Omental fat pad (tissue), 4 donors: ENCODE results near the gene EVX1. TPM values are rescaled to one million over a fixed set of nuclear protein-coding genes. Genes with fewer than 3 reads are reported as not detected.

Experiments
- ATAC-seq: fragments of 150-250 bp; one replicate; pipeline ENCODE4 v1.9.1; 2016; ENCODE audit warnings: mild to moderate bottlenecking, moderate library complexity; ENCODE audit not compliant: low FRiP score
- DNase-seq: peaks from one replicate; pipeline ENCODE4 v3.0.0-alpha.2; 2019; ENCODE audit warnings: low spot score
- total RNA-seq, 4 donors: library from RNA; depleted of rRNA; stranded (reverse); fragments of >200 nt; gene quantifications; one replicate each; pipeline ENCODE4 v1.1.0, GENCODE V29; 2016
- TF ChIP-seq, protein P1 (sequence below), 3 donors: fragments of 450-650 bp; IDR thresholded peaks; one replicate each; pipeline ENCODE4 v1.5.1; 2016 to 2017; ENCODE audit warnings: antibody characterized with exemption in 3 of 3, mild to moderate bottlenecking in 3 of 3, moderate library complexity in 2 of 3

EVX1 gene
- total RNA-seq, 4 donors from 2014 or later = not detected

DNA sequence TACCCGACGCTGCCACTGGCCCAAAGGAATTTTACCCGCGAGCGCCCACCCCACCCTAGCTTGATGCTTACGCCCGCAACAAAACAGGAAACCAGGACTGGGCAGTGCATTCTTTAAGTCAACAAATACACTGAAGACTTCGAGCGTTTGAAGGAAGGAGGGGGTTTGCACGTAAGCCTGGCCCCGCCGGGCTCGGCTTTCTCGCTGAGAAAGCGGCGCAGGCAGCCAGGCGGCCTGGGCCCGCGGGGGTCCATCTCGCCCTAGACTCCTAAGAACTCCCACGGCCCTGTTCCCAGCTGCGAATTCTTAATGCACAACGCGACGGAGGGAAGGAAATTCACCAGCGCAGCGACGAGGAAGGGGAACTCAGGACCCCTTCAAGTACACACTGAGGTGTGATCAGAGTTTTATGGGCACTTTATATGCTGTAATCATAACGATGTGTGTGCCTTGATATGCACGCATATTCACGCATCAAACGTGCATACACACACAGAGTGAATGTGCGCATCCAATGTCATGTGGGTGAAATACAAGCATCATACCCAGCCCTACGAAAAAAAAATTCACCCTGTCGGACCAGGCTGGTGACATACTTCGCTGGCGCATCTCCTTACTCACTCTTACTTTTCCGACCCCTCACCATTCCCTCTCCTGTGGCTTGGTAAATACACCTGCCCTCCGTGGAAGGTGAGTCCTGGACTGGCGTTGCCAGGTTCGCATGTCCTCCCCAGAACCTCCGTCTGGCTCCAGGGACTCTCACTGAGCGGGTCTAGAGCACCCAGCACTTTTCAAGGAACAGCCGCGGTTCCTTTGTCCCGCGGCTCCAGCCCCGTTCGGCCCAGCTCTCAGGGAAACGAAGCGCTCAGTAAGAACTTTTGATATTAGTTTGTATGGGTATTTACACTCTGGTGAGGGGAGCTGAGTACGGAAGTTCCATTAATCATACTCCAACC, 37.0 kb upstream of the EVX1 start:
- no peak for ATAC-seq
- DNase-seq = no peak
- TF ChIP-seq, protein P1, sequence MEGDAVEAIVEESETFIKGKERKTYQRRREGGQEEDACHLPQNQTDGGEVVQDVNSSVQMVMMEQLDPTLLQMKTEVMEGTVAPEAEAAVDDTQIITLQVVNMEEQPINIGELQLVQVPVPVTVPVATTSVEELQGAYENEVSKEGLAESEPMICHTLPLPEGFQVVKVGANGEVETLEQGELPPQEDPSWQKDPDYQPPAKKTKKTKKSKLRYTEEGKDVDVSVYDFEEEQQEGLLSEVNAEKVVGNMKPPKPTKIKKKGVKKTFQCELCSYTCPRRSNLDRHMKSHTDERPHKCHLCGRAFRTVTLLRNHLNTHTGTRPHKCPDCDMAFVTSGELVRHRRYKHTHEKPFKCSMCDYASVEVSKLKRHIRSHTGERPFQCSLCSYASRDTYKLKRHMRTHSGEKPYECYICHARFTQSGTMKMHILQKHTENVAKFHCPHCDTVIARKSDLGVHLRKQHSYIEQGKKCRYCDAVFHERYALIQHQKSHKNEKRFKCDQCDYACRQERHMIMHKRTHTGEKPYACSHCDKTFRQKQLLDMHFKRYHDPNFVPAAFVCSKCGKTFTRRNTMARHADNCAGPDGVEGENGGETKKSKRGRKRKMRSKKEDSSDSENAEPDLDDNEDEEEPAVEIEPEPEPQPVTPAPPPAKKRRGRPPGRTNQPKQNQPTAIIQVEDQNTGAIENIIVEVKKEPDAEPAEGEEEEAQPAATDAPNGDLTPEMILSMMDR (IDR thresholded peaks at IDR 0.05) = no peak

DNA sequence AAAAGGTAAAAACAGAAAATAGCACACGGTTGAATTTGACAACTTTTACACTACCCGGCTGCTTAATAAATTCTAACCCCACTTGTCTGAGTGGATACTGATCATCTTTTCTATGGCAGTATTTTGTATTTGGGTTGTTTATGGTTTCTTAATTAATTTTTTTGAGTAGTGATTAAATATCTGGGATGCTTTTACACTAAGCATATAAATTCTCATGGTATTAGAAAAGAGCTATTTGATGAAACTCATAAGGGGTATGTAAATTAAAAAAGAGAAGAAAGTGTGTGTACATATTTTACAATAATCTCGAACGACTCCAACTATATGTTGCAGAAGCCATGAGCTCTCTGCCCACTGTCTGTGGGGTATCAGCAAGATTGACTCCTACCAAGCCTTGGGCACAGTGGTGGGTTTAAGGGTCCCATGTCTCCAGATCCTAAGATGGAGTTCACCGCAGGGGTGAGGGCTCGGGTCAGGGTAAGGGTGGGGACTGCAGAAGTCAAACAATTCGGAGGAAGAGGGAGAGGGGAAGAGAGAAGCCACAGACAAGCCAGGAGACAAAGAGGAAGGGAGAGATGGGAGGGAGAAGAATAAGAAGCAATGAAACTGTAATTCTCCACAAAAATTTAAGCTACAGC, 35.1 kb upstream of the EVX1 start:
- TF ChIP-seq, protein P1 (IDR thresholded peaks at IDR 0.05) = no peak
- no peak for DNase-seq
- no peak for ATAC-seq

DNA sequence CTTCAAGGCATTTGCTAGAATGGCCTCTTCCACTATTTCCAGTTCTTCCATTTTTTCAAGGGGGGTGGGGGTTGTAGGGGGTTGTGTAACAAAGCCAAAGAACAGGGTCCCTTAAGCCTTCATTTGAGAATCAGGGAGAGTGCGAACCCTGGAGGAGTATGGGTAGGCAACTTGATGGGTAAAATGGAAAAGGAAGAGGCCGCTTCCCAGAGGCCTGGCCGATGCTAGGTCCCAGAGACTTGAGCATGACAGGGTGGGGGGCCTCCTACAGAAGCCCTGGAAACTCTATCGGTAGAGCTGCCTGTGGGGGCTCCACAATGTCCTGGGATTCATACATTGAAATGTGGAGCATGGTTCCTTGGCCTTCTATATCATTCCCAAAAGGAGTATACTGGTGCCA, 33.6 kb upstream of the EVX1 start:
- no peak for DNase-seq
- ATAC-seq = no peak
- TF ChIP-seq, protein P1 (IDR thresholded peaks at IDR 0.05) = no peak

DNA sequence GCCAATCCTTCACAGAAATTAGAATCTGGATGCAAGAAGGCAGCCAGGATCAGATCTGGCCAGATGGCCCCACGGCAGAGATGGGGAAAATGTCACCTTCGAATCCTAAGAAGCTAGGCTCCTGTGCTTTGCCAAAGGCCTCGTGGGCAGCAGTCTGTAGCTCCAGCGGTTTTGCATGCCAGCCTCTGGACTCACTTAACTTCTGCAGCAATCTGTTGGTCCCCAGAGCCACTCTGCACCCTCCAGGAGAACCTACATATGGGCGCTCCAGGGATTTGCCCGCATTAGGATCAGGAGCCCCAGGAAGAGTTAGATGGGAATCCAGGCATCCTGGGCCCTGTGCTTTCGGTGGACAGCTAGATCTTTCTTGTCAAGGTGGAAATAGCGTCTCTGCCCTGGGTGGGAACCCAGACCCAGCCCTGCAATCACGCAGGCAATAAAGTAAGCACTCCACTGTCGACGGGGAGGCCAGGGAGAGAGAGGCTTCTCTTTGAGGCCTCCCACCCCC, 32.6 kb upstream of the EVX1 start:
- TF ChIP-seq, protein P1 (IDR thresholded peaks at IDR 0.05) = no peak

DNA sequence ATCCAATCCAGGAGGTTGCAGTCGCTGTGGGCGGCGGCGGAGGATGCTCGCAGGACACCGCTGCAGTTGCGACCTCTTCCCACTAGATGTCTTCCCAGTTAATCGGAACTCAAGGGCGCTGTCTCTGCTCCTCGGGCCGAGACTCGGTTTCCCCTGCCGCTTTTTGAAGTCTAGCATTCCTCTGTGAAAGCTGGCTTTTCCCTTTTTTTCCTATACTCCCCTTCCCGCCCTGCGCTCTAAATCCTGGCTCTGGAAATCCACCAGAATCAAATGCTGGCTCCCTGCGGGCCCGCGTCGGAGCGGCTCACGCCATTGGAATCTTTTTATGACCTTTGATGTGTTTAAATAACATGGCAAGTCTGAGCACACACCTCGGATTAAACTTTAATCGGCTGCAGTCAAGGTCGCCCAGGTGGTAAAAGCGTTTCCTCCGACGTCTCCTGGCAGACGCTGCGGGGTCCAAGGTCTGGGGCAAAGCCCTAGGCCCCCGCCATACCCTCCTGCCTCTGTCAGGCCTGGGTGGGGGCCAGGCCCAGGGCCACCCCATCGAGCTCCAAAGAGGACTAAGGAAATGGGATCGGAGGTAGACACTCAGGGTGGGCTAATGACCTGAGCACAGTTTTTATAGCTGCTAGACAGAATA, 32.0 kb upstream of the EVX1 start:
- DNase-seq (no peak), ATAC-seq (peak; percentile 54)
- TF ChIP-seq, protein P1 (IDR thresholded peaks at IDR 0.05) = peak in 1 of 3 donors; percentile 67

More for the DNA sequence above, 32.6 kb upstream of the EVX1 start:
- DNase-seq (no peak), ATAC-seq (no peak)

DNA sequence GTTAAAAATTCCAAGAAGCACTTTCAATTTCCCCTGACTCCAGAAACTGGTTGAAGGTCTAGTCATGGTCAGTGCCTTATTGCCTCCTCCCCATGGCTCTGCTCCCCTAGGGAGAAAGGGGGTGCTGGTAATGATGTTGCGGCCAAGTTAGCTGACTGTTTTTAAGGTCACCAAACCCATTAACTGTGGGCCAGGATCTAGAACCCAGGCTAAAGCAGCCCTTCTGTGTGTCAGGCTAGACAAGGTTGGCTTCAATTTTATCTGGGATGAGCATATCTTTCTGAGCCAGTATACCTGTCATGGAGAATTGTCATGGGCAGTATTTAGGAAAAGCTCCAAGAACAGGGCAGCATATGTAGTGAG, 31.5 kb upstream of the EVX1 start:
- ATAC-seq (no peak), DNase-seq (no peak)
- TF ChIP-seq, protein P1 (IDR thresholded peaks at IDR 0.05) = no peak
